OCI-LY3 (cell line): ENCODE data around the gene GNB1.
A peak's percentile ranks its signal among the peaks of the same experiment; 100 is the strongest.

Experiments used
- H2AFZ ChIP-seq: fragments of 200-600, 300-600 bp; shearing (Covaris generic); 2 replicates; pipeline ENCODE4 v1.6.0; 2014; ENCODE audit warnings: antibody characterized with exemption, low read depth, low read length
- H3K27ac ChIP-seq: fragments of 200-600, 300-600 bp; sonication (generic); 2 replicates; pipeline ENCODE4 v1.5.1; 2014; ENCODE audit warnings: mild to moderate bottlenecking, low read length, moderate library complexity, mixed read lengths
- H3K27me3 ChIP-seq: fragments of 200-600, 300-600 bp; sonication (generic); 2 replicates; pipeline ENCODE4 v1.6.1; 2014; ENCODE audit warnings: low read depth, low read length, mixed read lengths
- H3K36me3 ChIP-seq: fragments of 200-600, 300-600 bp; sonication (generic); replicated peaks from 2 replicates; pipeline ENCODE3; 2014; ENCODE audit warnings: low read depth, low read length, mixed read lengths
- H3K4me1 ChIP-seq: fragments of 300-600, 200-600 bp; sonication (generic); 2 replicates; pipeline ENCODE4 v1.6.1; 2014; ENCODE audit warnings: low read length, mixed read lengths
- H3K4me2 ChIP-seq: fragments of 200-600, 300-600 bp; sonication (generic); 2 replicates; pipeline ENCODE4 v1.6.1; 2014; ENCODE audit warnings: low read length, mixed read lengths
- H3K4me3 ChIP-seq: fragments of 300-600, 200-600 bp; sonication (generic); 2 replicates; pipeline ENCODE4 v1.5.1; 2014; ENCODE audit warnings: antibody characterized with exemption, mild to moderate bottlenecking, low read length, moderate library complexity
- H3K79me2 ChIP-seq: fragments of 300-600, 200-600 bp; shearing (Covaris generic); 2 replicates; pipeline ENCODE4 v1.6.1; 2014; ENCODE audit warnings: mild to moderate bottlenecking, low read length, mixed read lengths
- H3K9ac ChIP-seq: fragments of 300-600, 200-600 bp; shearing (Covaris generic); 2 replicates; pipeline ENCODE4 v1.6.0; 2014; ENCODE audit warnings: mild to moderate bottlenecking, low read length, moderate library complexity
- H3K9me3 ChIP-seq: fragments of 200-600, 300-600 bp; shearing (Covaris generic); 2 replicates; pipeline ENCODE4 v1.6.1; 2014; ENCODE audit warnings: low read length, mixed read lengths; ENCODE audit not compliant: insufficient read depth
- H4K20me1 ChIP-seq: fragments of 200-600, 300-600 bp; sonication (generic); 2 replicates; pipeline ENCODE4 v1.6.1; 2016; ENCODE audit warnings: low read length, mixed read lengths; ENCODE audit not compliant: insufficient read depth
- CTCF ChIP-seq: fragments of 200-600, 300-600 bp; sonication (generic); IDR thresholded peaks from 2 replicates; pipeline ENCODE4 v1.5.1; 2014; ENCODE audit warnings: antibody characterized with exemption, low read length, low read depth
- EZH2phosphoT487 ChIP-seq: fragments of 200-600 bp; shearing (Covaris generic); IDR thresholded peaks from 2 replicates; pipeline ENCODE4 v1.6.1; 2018; ENCODE audit warnings: antibody characterized with exemption, mixed run types, low read depth

The GNB1 gene

DNA sequence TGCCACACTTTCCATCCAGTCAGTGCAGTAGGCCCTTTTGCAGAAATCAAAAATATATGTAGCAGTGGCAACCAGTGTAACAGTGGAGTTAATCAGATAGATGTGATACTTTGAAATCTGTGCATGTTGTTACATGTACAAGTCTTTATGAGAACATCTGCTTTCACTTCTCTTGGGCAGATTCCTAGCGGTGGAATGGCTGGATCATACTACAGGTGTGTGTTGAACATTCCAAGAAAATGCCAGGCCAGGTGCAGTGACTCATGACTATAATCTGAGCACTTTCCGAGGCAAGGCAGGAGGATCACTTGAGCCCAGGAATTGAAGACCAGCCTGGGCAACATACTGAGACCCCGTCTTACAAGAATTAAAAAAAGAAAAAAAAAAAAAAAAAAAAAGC, 55.3 kb downstream of the GNB1 start:
- TF ChIP-seq CTCF (no peak), EZH2phosphoT487 (no peak)
- H3K9me3 ChIP-seq: no peaks in the 10 kb centered on the region; the same call in 1 of the 2 replicates
- H2AFZ ChIP-seq: no peak overlapping the region
- peaks cover 19% of the 10 kb centered on the region for H3K4me1 ChIP-seq
- H3K9ac ChIP-seq: no peak overlapping the region
- H3K4me2 ChIP-seq: no peak overlapping the region
- peaks cover 67% of the 10 kb centered on the region for H4K20me1 ChIP-seq
- no peaks in the 10 kb centered on the region for H3K27me3 ChIP-seq
- H3K4me3 ChIP-seq: no peak overlapping the region
- peaks cover 95% of the 10 kb centered on the region for H3K79me2 ChIP-seq
- H3K27ac ChIP-seq: no peak overlapping the region
- peaks cover 38% of the 10 kb centered on the region for H3K36me3 ChIP-seq

DNA sequence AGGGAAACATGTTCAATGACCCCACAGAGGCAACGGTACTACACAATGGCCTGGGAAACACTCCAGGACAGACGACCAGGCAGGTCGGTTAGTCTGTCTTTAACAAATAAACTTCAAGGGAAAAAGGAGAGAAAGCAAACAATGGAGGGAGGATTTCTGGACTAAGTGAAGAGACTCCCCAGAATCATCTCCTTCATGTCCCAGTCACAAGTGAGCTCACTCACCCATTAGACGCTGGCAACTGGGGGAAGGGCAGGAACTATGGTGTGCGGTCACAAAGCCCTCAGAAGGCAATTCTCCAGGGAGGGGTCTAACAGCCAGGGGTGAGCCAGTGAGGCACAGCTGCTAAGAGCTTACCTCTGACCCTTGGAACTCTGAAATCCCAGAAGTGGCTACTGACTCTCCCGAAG, 57.0 kb downstream of the GNB1 start:
- Histone ChIP-seq H3K9ac (no peak overlapping the region), H3K9me3 (no peaks in the 10 kb centered on the region; the same call in 1 of the 2 replicates), H4K20me1 (peaks cover 63% of the 10 kb centered on the region), H3K4me3 (no peak overlapping the region), H3K4me2 (peak overlapping the region; percentile 36), H3K27me3 (no peaks in the 10 kb centered on the region), H3K36me3 (peaks cover 38% of the 10 kb centered on the region), H3K79me2 (peaks cover 95% of the 10 kb centered on the region), H2AFZ (no peak overlapping the region), H3K27ac (peak overlapping the region; percentile 42), H3K4me1 (peaks cover 30% of the 10 kb centered on the region)
- no peak for TF ChIP-seq CTCF
- TF ChIP-seq EZH2phosphoT487: no peak

DNA sequence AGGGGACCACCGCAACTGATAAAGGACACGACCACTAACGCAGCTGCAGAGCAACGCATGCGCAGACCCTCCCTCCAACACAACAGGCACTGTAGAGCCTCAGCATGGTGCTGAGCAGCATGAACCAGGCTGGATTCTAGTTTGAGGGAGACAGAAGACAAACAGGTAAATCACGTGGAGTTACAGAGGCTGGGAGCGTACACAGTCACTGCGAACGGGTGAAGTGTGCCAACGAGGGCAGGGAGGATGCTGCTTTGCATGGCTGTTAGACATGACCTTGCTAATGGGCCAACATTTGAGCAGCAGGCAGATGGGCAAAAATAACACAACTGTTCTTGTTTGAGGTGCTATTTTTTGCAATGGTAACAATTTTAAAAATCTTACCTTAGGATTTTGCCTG, 57.4 kb downstream of the GNB1 start:
- Histone ChIP-seq H3K27ac (peak overlapping the region; percentile 42), H2AFZ (no peak overlapping the region), H3K4me2 (peak overlapping the region; percentile 36; the same call in 1 of the 2 replicates), H4K20me1 (peaks cover 61% of the 10 kb centered on the region), H3K4me3 (no peak overlapping the region), H3K79me2 (peaks cover 95% of the 10 kb centered on the region), H3K9ac (no peak overlapping the region), H3K4me1 (peaks cover 35% of the 10 kb centered on the region), H3K9me3 (no peaks in the 10 kb centered on the region; the same call in 1 of the 2 replicates), H3K36me3 (peaks cover 35% of the 10 kb centered on the region), H3K27me3 (no peaks in the 10 kb centered on the region)
- TF ChIP-seq EZH2phosphoT487 (no peak), CTCF (no peak)

GRCh38 chr1:1832820-1833219, 58.1 kb downstream of the GNB1 start:
- Histone ChIP-seq H3K27me3 (no peaks in the 10 kb centered on the region), H3K27ac (no peak overlapping the region), H3K4me2 (no peak overlapping the region), H3K4me3 (no peak overlapping the region), H3K9me3 (no peaks in the 10 kb centered on the region; the same call in 1 of the 2 replicates), H3K4me1 (peaks cover 41% of the 10 kb centered on the region), H3K36me3 (peaks cover 36% of the 10 kb centered on the region), H2AFZ (no peak overlapping the region), H3K9ac (no peak overlapping the region), H3K79me2 (peaks cover 95% of the 10 kb centered on the region), H4K20me1 (peaks cover 66% of the 10 kb centered on the region)
- TF ChIP-seq EZH2phosphoT487 (no peak), CTCF (no peak)
